ENCODE measurements around the gene OLR1. TPM values are rescaled to one million over a fixed set of nuclear protein-coding genes. Genes with fewer than 3 reads are reported as not detected.

The OLR1 gene
- total RNA-seq, 2 donors from 2014 or later, result 0.20 to 0.77 TPM

GRCh38 chr12:10131111-10131690 lies 40.7 kb downstream of the OLR1 start:
- TF ChIP-seq CTCF (IDR thresholded peaks at IDR 0.05), result no peak
- no peak overlapping the region for H3K4me3 ChIP-seq
- H3K36me3 ChIP-seq, result no peaks in the 10 kb centered on the region
- H3K27ac ChIP-seq, result no peak overlapping the region
- no peak overlapping the region for H3K9ac ChIP-seq (ENCODE audit: low read depth in 2 of 2, low read length in 2 of 2)
- no peaks in the 10 kb centered on the region for H3K27me3 ChIP-seq
- intact Hi-C loops (cut with DNase I), result no loop called here
- H3K4me1 ChIP-seq, result no peaks in the 10 kb centered on the region
- no peak for DNase-seq
- H3K9me3 ChIP-seq, result no peaks in the 10 kb centered on the region

- H3K4me3 ChIP-seq, result no peak within 1 kb of the TSS
- no peak for TF ChIP-seq CTCF (IDR thresholded peaks at IDR 0.05)
- H3K27me3 ChIP-seq, result no peaks in the 10 kb centered on the region
- intact Hi-C loops (cut with DNase I), result no loop called here
- H3K4me1 ChIP-seq, result no peaks in the 10 kb centered on the region
- H3K9me3 ChIP-seq, result no peaks in the 10 kb centered on the region
- H3K9ac ChIP-seq (ENCODE audit: low read depth in 2 of 2, low read length in 2 of 2), result no peak within 1 kb of the TSS
- no peak for DNase-seq
- H3K27ac ChIP-seq, result peak within 1 kb of the TSS; percentile 61
- no peaks in the 10 kb centered on the region for H3K36me3 ChIP-seq
Observed at GRCh38 chr12:10130042-10130441, 41.9 kb downstream of the OLR1 start, which contains the start of gene CLEC7A. Gene CLEC7A (minus strand): TSS chr12:10130199. CDS start chr12:10130082, 117 bp downstream.

- Histone ChIP-seq H3K27ac (peak overlapping the region; percentile 61), H3K9me3 (no peaks in the 10 kb centered on the region), H3K36me3 (no peaks in the 10 kb centered on the region), H3K9ac (ENCODE audit: low read depth in 2 of 2, low read length in 2 of 2) (no peak overlapping the region), H3K4me1 (no peaks in the 10 kb centered on the region), H3K27me3 (no peaks in the 10 kb centered on the region), H3K4me3 (no peak overlapping the region)
- no peak for DNase-seq
- intact Hi-C loops (cut with DNase I), result no loop called here
- no peak for TF ChIP-seq CTCF (IDR thresholded peaks at IDR 0.05)
Observed at GRCh38 chr12:10128687-10129086, 43.2 kb downstream of the OLR1 start.

GRCh38 chr12:10126413-10126812 lies 45.5 kb downstream of the OLR1 start:
- DNase-seq, result no peak
- no peak for TF ChIP-seq CTCF (IDR thresholded peaks at IDR 0.05)
- Histone ChIP-seq H3K36me3 (no peaks in the 10 kb centered on the region), H3K9ac (ENCODE audit: low read depth in 2 of 2, low read length in 2 of 2) (no peak overlapping the region), H3K27me3 (no peaks in the 10 kb centered on the region), H3K9me3 (no peaks in the 10 kb centered on the region), H3K4me1 (no peaks in the 10 kb centered on the region), H3K27ac (no peak overlapping the region), H3K4me3 (no peak overlapping the region)
- intact Hi-C loops (cut with DNase I), result no loop called here

- intact Hi-C loops (cut with DNase I), result no loop called here
- no peak for DNase-seq
- TF ChIP-seq CTCF (IDR thresholded peaks at IDR 0.05), result no peak
Observed at GRCh38 chr12:10122689-10123088, 49.2 kb downstream of the OLR1 start.

More at GRCh38 chr12:10122689-10123088, 49.2 kb downstream of the OLR1 start:
- H3K9ac ChIP-seq (ENCODE audit: low read depth in 2 of 2, low read length in 2 of 2), result no peak overlapping the region
- no peaks in the 10 kb centered on the region for H3K9me3 ChIP-seq
- no peak overlapping the region for H3K4me3 ChIP-seq
- no peaks in the 10 kb centered on the region for H3K36me3 ChIP-seq
- no peak overlapping the region for H3K27ac ChIP-seq
- no peaks in the 10 kb centered on the region for H3K27me3 ChIP-seq
- H3K4me1 ChIP-seq, result no peaks in the 10 kb centered on the region
